Stimulated activated CD4-positive, alpha-beta T cell treated with anti-CD3 and anti-CD28 coated beads, Interleukin-1b, Interleukin-23, amount 100 ng/mL, for 1 hour (primary cell): Measurements from ENCODE around the gene TBC1D2B.
"Not testable (repeated sequence)": the region's sequence is repeated elsewhere in the genome, so short reads cannot be mapped to it uniquely, and the experiment has no call there.

Experiments
- DNase-seq, 2 donors: peaks; one replicate each; pipeline ENCODE4 v3.0.0-alpha.2; 2020; ENCODE audit warnings: low read depth in 2 of 2

TBC1D2B gene

GRCh38 chr15:77988347-77989295 is 88.9 kb downstream of the TBC1D2B start:
- DNase-seq = no peak

- DNase-seq = not testable (repeated sequence)
Measured at GRCh38 chr15:77987765-77988136, 89.8 kb downstream of the TBC1D2B start.

GRCh38 chr15:77986891-77987764 is 90.4 kb downstream of the TBC1D2B start:
- no peak for DNase-seq

- no peak for DNase-seq
Measured at GRCh38 chr15:77985931-77986480, 91.5 kb downstream of the TBC1D2B start.

GRCh38 chr15:77985031-77985930 is 92.2 kb downstream of the TBC1D2B start:
- DNase-seq = no peak

- DNase-seq = no peak
Measured at GRCh38 chr15:77984446-77984861, 93.1 kb downstream of the TBC1D2B start.

GRCh38 chr15:77983708-77984445 is 93.6 kb downstream of the TBC1D2B start:
- DNase-seq = no peak

GRCh38 chr15:77983091-77983707 is 94.3 kb downstream of the TBC1D2B start:
- no peak for DNase-seq

GRCh38 chr15:77982127-77982490 is 95.4 kb downstream of the TBC1D2B start:
- no peak for DNase-seq

GRCh38 chr15:77981281-77982126 is 96.0 kb downstream of the TBC1D2B start:
- DNase-seq = no peak

GRCh38 chr15:77980674-77981073 is 96.8 kb downstream of the TBC1D2B start:
- DNase-seq = not testable (repeated sequence)

- DNase-seq = no peak
Measured at GRCh38 chr15:77980098-77980497, 97.4 kb downstream of the TBC1D2B start.

- DNase-seq = not testable (repeated sequence)
Measured at GRCh38 chr15:77979157-77979556, 98.4 kb downstream of the TBC1D2B start.

- not testable (repeated sequence) for DNase-seq
Measured at GRCh38 chr15:77978759-77979145, 98.8 kb downstream of the TBC1D2B start.

- not testable (repeated sequence) for DNase-seq
Measured at GRCh38 chr15:77977903-77978758, 99.4 kb downstream of the TBC1D2B start.

GRCh38 chr15:77976760-77977525 is 100.6 kb downstream of the TBC1D2B start:
- DNase-seq = not testable (repeated sequence)

- not testable (repeated sequence) for DNase-seq
Measured at GRCh38 chr15:77976095-77976450, 101.4 kb downstream of the TBC1D2B start.
